Endometrial microvascular endothelial cells (primary cell): ENCODE measurements around the gene CBX3. TPM values are rescaled to one million over a fixed set of nuclear protein-coding genes. Genes with fewer than 3 reads are reported as not detected.
"Not testable (repeated sequence)": the region's sequence is repeated elsewhere in the genome, so short reads cannot be mapped to it uniquely, and the experiment has no call there.

Source experiments
- in situ Hi-C: cut with HindIII; loops from 2 replicates; pipeline ENCODE4 v1.10.0; 2017; ENCODE audit warnings: low sequenced_read_pairs, low pct_unique_long_range_greater_than_20kb; ENCODE audit errors: inconsistent ontology term
- total RNA-seq: library from RNA; depleted of rRNA; stranded (reverse); fragments of >200 nt; gene quantifications from one replicate; pipeline ENCODE4 v1.2.3, GENCODE V29; 2015; ENCODE audit errors: inconsistent ontology term

The CBX3 gene
- total RNA-seq, 1 donor from 2014 or later, result 135 TPM

GRCh38 chr7:26237035-26237807 lies 35.7 kb downstream of the CBX3 start:
- in situ Hi-C loops, result no loop called here

GRCh38 chr7:26238032-26238431 lies 36.5 kb downstream of the CBX3 start:
- in situ Hi-C loops, result no loop called here

GRCh38 chr7:26245150-26245549 lies 43.6 kb downstream of the CBX3 start:
- in situ Hi-C loops, result no loop called here

- in situ Hi-C loops, result no loop called here
Observed at GRCh38 chr7:26250239-26250638, 48.7 kb downstream of the CBX3 start.

GRCh38 chr7:26261866-26262265 lies 60.3 kb downstream of the CBX3 start:
- in situ Hi-C loops, result not testable (repeated sequence)

Other genes starting within 250 kb of the CBX3 start
- gene NFE2L3, start 49.5 kb upstream of the CBX3 start, total RNA-seq, result 84.3 TPM
- gene HNRNPA2B1, start 999 bp upstream of the CBX3 start, total RNA-seq, result 241 TPM
- gene SNX10, start 90.1 kb downstream of the CBX3 start, total RNA-seq, result 2.2 TPM